Skeletal muscle tissue (tissue), 4 donors: Measurements from ENCODE around the gene CHST11. TPM values are rescaled to one million over a fixed set of nuclear protein-coding genes. Genes with fewer than 3 reads are reported as not detected.

Experiments
- H3K27ac ChIP-seq: one replicate; pipeline ENCODE4 v1.7.0; 2013; ENCODE audit warnings: mild to moderate bottlenecking, low read depth, low read length, inconsistent platforms
- H3K27me3 ChIP-seq, 3 donors: one replicate each; pipeline ENCODE4 v1.7.0; 2013; ENCODE audit warnings: low read length in 3 of 3; ENCODE audit not compliant: control insufficient read depth in 3 of 3, insufficient read depth in 3 of 3
- H3K36me3 ChIP-seq, 3 donors: one replicate each; pipeline ENCODE4 v1.7.0; 2013; ENCODE audit warnings: low read length in 3 of 3; ENCODE audit not compliant: control insufficient read depth in 3 of 3, insufficient read depth in 3 of 3
- H3K4me1 ChIP-seq, 3 donors: one replicate each; pipeline ENCODE4 v1.7.0; 2013; ENCODE audit warnings: low read length in 3 of 3, mild to moderate bottlenecking in 3 of 3; ENCODE audit not compliant: control insufficient read depth in 3 of 3, insufficient read depth in 3 of 3
- H3K4me3 ChIP-seq, 3 donors: one replicate each; pipeline ENCODE4 v1.7.0; 2013; ENCODE audit warnings: low read length in 3 of 3
- H3K9ac ChIP-seq, 3 donors: one replicate each; pipeline ENCODE4 v1.7.0; 2013; ENCODE audit warnings: low read length in 3 of 3, mild to moderate bottlenecking in 3 of 3, moderate library complexity in 2 of 3, low read depth in 1 of 3
- H3K9me3 ChIP-seq, 3 donors: one replicate each; pipeline ENCODE4 v1.7.0; 2013; ENCODE audit warnings: low read length in 3 of 3; ENCODE audit not compliant: control insufficient read depth in 3 of 3
- total RNA-seq: library from RNA; depleted of rRNA; stranded (reverse); fragments of >200 nt; gene quantifications from one replicate; pipeline ENCODE4 v1.2.3, GENCODE V29; 2014
- donor health status: Osteomylitis.

CHST11 gene
- total RNA-seq, 1 donor from 2014 or later, result 2.1 TPM

- Histone ChIP-seq H3K9me3 (no peaks in the 10 kb centered on the region), H3K9ac (no peak overlapping the region), H3K36me3 (no peaks in the 10 kb centered on the region), H3K4me3 (no peak overlapping the region), H3K4me1 (no peaks in the 10 kb centered on the region), H3K27me3 (no peaks in the 10 kb centered on the region), H3K27ac (no peak overlapping the region)
These were observed 256.2 kb downstream of the CHST11 start for GRCh38 chr12:104712968-104713367.

GRCh38 chr12:104713444-104713843 is 256.7 kb downstream of the CHST11 start:
- H3K4me1 ChIP-seq, result no peaks in the 10 kb centered on the region

DNA sequence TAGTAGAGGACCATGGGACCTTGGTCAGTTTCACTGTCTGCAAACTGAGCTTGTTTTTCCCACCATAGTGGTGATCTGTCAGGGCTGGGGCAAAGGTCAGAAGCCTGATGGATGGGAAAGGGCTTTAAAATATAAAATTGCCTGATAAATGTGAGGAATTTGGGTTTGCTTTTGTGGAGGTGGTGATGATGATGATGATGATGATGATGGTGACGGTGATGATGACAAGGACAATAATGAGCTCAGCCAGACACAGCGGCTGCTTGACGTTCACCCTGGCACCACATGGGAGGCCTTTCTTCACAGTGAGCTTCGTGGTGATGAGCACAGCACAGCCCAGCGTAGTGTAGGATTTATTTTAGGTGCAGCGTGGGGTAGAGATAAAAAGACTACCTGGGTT is 257.6 kb downstream of the CHST11 start:
- H3K4me1 ChIP-seq, result peaks cover 0 to 2% (median 0%) of the 10 kb centered on the region in 3 donors
- H3K36me3 ChIP-seq, result no peaks in the 10 kb centered on the region
- no peak overlapping the region for H3K27ac ChIP-seq
- H3K9me3 ChIP-seq, result no peaks in the 10 kb centered on the region
- no peak overlapping the region for H3K4me3 ChIP-seq
- H3K9ac ChIP-seq, result no peak overlapping the region
- no peaks in the 10 kb centered on the region for H3K27me3 ChIP-seq

More at GRCh38 chr12:104713444-104713843, 256.7 kb downstream of the CHST11 start:
- Histone ChIP-seq H3K27ac (no peak overlapping the region), H3K9me3 (no peaks in the 10 kb centered on the region), H3K4me3 (no peak overlapping the region), H3K9ac (no peak overlapping the region), H3K36me3 (no peaks in the 10 kb centered on the region), H3K27me3 (no peaks in the 10 kb centered on the region)

DNA sequence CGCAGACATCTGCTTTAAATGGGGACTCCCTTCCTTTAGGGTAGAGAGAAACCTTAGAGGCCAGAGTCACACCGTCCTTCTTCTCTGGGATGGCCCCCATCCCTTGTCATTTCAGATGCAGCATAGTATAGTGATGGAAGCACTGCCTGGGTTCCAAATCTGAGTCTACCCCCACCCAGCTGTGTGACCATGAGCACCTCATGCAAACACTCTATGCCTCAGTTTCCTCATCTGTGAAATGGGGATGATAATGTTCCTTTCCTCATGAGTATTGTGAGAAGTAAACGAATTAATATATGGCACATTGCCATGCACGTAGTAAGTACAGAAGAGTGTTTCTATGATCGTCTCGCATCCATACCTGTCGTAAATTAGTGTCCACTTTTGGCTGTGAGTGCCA is 259.4 kb downstream of the CHST11 start:
- Histone ChIP-seq H3K4me3 (no peak overlapping the region), H3K27me3 (peaks cover 0 to 9% (median 0%) of the 10 kb centered on the region in 3 donors), H3K4me1 (peaks cover 0 to 11% (median 8%) of the 10 kb centered on the region in 3 donors), H3K9ac (no peak overlapping the region), H3K9me3 (no peaks in the 10 kb centered on the region), H3K36me3 (no peaks in the 10 kb centered on the region), H3K27ac (no peak overlapping the region)

- no peak overlapping the region for H3K4me3 ChIP-seq
- H3K4me1 ChIP-seq, result peaks cover 0 to 11% (median 8%) of the 10 kb centered on the region in 3 donors
- H3K9ac ChIP-seq, result no peak overlapping the region
- H3K36me3 ChIP-seq, result no peaks in the 10 kb centered on the region
- no peaks in the 10 kb centered on the region for H3K9me3 ChIP-seq
- H3K27ac ChIP-seq, result no peak overlapping the region
- H3K27me3 ChIP-seq, result peaks cover 0 to 9% (median 0%) of the 10 kb centered on the region in 3 donors
These were observed 261.7 kb downstream of the CHST11 start for GRCh38 chr12:104718304-104718929.

GRCh38 chr12:104719700-104720338 is 263.1 kb downstream of the CHST11 start:
- Histone ChIP-seq H3K4me3 (peak overlapping the region; percentile 22 to 66 (median 59)), H3K27ac (peak overlapping the region; percentile 21), H3K4me1 (peaks cover 0 to 11% (median 8%) of the 10 kb centered on the region in 3 donors), H3K36me3 (no peaks in the 10 kb centered on the region), H3K9me3 (no peaks in the 10 kb centered on the region), H3K9ac (peak overlapping the region in 2 of 3 donors; percentile 53 to 57), H3K27me3 (peaks cover 0 to 9% (median 0%) of the 10 kb centered on the region in 3 donors)

GRCh38 chr12:104720339-104721038 is 263.7 kb downstream of the CHST11 start:
- H3K36me3 ChIP-seq, result no peaks in the 10 kb centered on the region
- H3K27me3 ChIP-seq, result peaks cover 0 to 9% (median 0%) of the 10 kb centered on the region in 3 donors
- H3K27ac ChIP-seq, result peak overlapping the region; percentile 21
- peak overlapping the region; percentile 22 to 66 (median 59) for H3K4me3 ChIP-seq
- peak overlapping the region; percentile 0 to 57 (median 52) for H3K9ac ChIP-seq
- no peaks in the 10 kb centered on the region for H3K9me3 ChIP-seq
- H3K4me1 ChIP-seq, result peaks cover 0 to 11% (median 8%) of the 10 kb centered on the region in 3 donors

DNA sequence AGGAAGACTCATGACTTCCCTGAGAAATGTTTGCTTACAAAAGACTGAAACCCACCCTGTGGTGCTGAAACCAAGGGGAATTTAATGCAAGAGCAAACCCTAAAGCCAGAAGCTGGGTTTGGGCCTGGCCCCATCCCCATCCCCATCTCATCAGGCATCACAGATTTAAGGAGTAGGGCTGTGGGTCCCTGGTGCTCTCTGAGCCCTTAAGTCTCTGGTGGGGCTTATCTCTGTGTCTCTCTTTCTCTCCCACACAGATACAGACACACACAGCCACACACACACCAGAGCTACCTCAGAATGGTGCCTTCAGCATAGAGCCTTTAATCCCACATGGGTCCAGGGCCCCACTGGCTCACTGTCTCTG is 264.3 kb downstream of the CHST11 start:
- Histone ChIP-seq H3K9me3 (no peaks in the 10 kb centered on the region), H3K9ac (peak overlapping the region in 1 of 3 donors; percentile 25), H3K27me3 (peaks cover 0 to 9% (median 0%) of the 10 kb centered on the region in 3 donors), H3K27ac (peak overlapping the region; percentile 21), H3K4me3 (peak overlapping the region in 2 of 3 donors; percentile 56 to 59), H3K4me1 (peaks cover 0 to 11% (median 8%) of the 10 kb centered on the region in 3 donors), H3K36me3 (no peaks in the 10 kb centered on the region)

- Histone ChIP-seq H3K27me3 (peaks cover 0 to 9% (median 0%) of the 10 kb centered on the region in 3 donors), H3K27ac (no peak overlapping the region), H3K4me3 (no peak overlapping the region), H3K9ac (no peak overlapping the region), H3K9me3 (no peaks in the 10 kb centered on the region), H3K36me3 (no peaks in the 10 kb centered on the region), H3K4me1 (peaks cover 0 to 11% (median 8%) of the 10 kb centered on the region in 3 donors)
These were observed 265.2 kb downstream of the CHST11 start for GRCh38 chr12:104721936-104722335.
